H54 (cell line): ENCODE data around the gene GSG1L.

Source experiments
- DNase-seq: peaks from one replicate; pipeline ENCODE4 v3.0.0; 2011; ENCODE audit warnings: low spot score, mixed read lengths; ENCODE audit not compliant: insufficient read length
- FAIRE-seq: peaks from 3 replicates; lab custom pipeline; 2011; peaks lifted over from hg19 to GRCh38; lab: Jason Lieb, UNC
- POLR2A ChIP-seq: IDR thresholded peaks from 2 replicates; pipeline ENCODE4 v1.6.1; 2011; ENCODE audit warnings: low read depth, mild to moderate bottlenecking, low read length

Gene GSG1L

GRCh38 chr16:28009586-28010373, 53.7 kb downstream of the GSG1L start:
- no peak for FAIRE-seq
- no peak for DNase-seq
- TF ChIP-seq POLR2A: no peak

DNA sequence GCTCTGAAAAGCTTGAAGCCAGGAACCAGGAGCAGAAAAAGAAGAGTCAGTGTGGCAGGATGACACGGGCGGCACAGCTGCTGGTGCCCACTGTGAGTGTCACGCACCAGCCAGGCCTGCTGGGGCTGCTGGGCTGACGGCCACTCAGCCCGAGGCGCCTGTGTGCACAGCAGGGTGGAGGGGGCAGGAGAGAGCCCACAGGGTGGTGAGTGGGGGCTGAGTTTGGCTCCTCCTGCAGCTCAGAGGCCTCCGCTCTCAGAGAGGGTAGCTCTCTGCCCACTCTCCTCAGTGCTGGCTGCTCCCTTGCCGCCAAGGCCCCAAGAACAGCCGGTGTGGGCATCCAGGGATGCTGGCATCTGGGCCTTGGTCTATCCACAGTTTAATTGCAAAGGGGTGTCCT, 59.6 kb downstream of the GSG1L start:
- TF ChIP-seq POLR2A: no peak
- FAIRE-seq: no peak

GRCh38 chr16:28003021-28003865, 60.3 kb downstream of the GSG1L start:
- no peak for TF ChIP-seq POLR2A
- no peak for FAIRE-seq
- DNase-seq: no peak

More for the DNA sequence above, 59.6 kb downstream of the GSG1L start:
- no peak for DNase-seq

- DNase-seq (no peak), FAIRE-seq (no peak)
- no peak for TF ChIP-seq POLR2A
Measured at GRCh38 chr16:28001642-28002041, 61.9 kb downstream of the GSG1L start.

DNA sequence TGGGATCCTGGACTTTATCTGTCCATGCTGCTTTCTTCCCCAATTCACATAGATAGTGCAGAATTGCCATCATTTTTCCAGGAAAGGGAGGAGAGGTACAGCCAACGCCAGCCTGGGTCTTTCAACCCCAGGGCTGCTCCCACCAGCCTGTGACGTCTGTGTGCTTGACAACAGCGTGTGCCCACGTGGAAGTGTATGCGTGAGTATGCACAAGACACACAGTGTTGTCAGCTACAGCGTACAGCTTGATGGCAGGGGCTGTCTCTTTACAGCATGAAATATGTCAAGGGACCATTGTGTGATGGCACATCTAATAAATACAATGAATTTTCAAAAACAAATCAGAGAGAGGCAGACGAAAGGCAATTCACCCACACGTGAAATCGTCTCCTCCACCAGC, 62.3 kb downstream of the GSG1L start:
- DNase-seq: no peak
- no peak for FAIRE-seq

GRCh38 chr16:28000314-28001169, 63.0 kb downstream of the GSG1L start:
- no peak for DNase-seq
- no peak for TF ChIP-seq POLR2A

More for the DNA sequence above, 62.3 kb downstream of the GSG1L start:
- TF ChIP-seq POLR2A: no peak

DNA sequence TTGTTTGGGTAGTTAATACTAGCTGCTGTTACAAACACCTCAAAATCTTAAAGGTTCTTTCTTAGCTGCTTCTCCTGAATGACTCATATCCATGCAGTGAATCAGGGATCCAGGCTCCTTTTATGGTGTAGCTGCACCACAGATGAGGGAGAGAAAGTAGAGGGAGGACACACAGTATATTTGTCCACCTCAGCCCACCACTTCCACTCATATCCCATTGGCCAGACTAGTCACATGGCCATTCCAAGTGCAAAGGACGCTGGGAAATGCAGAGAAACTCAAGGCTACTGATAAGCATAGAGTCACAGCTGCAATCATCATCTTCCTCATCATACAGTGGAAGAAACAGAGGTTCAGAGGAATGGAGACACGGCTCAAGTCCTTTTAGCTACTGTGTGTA, 63.8 kb downstream of the GSG1L start:
- TF ChIP-seq POLR2A: no peak
- FAIRE-seq: no peak
- no peak for DNase-seq

More at GRCh38 chr16:28000314-28001169, 63.0 kb downstream of the GSG1L start:
- FAIRE-seq: no peak

DNA sequence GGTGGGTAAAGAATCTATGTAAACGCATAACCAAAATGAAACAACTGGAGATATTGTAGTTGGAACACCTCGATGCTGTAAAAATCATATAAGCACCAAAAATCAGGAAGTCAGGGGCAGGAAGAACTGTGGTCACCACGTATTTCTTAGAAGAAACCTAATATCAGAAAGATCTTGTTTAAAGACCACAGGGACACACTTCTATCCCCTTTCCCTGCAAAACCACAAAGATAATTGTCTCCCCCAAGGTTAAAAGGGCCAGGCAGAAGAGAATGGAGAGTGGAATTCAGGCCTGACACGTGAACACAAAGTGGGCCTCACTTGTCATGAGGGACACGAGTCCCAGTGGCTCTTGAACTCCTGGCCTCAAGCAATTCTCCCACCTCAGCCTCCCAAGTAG, 68.1 kb downstream of the GSG1L start:
- no peak for TF ChIP-seq POLR2A
- DNase-seq (no peak), FAIRE-seq (no peak)

GRCh38 chr16:27994686-27995085, 68.8 kb downstream of the GSG1L start:
- no peak for DNase-seq
- no peak for FAIRE-seq
- no peak for TF ChIP-seq POLR2A

GRCh38 chr16:27993587-27993986, 69.9 kb downstream of the GSG1L start:
- FAIRE-seq (no peak), DNase-seq (no peak)
- no peak for TF ChIP-seq POLR2A

DNA sequence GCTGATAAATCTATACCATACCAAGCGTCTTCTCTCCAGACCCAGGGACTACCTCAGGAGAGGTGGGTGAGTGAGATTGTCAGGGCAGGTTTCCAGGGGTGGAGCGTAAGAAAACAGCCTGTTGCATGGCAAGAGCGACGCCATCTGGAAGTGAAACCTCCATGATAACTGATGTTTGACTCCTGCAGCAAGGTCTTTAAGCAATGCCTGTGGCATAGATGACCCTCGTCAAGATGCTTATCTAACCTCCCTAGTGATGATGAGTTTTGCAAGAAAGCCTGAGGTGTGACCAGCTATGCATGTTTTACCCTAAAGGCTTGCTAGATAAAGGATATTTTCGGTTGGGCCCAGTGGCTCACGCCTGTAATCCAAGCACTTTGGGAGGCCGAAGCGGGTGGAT, 71.6 kb downstream of the GSG1L start:
- DNase-seq (no peak), FAIRE-seq (no peak)
- TF ChIP-seq POLR2A: no peak

- TF ChIP-seq POLR2A: no peak
- FAIRE-seq (no peak), DNase-seq (no peak)
Measured at GRCh38 chr16:27985981-27986380, 77.5 kb downstream of the GSG1L start.

GRCh38 chr16:27984121-27984520, 79.4 kb downstream of the GSG1L start:
- DNase-seq (no peak), FAIRE-seq (no peak)
- TF ChIP-seq POLR2A: no peak
